GM12801 (cell line): ENCODE results near the gene CRABP2.

Experiments used
- CTCF ChIP-seq: IDR thresholded peaks from one replicate; pipeline ENCODE4 v1.5.1; 2011; ENCODE audit warnings: control low read depth; ENCODE audit not compliant: insufficient read length; ENCODE audit errors: extremely low read depth

CRABP2 gene

GRCh38 chr1:156726549-156727226 lies 21.3 kb upstream of the CRABP2 start:
- TF ChIP-seq CTCF = no peak

DNA sequence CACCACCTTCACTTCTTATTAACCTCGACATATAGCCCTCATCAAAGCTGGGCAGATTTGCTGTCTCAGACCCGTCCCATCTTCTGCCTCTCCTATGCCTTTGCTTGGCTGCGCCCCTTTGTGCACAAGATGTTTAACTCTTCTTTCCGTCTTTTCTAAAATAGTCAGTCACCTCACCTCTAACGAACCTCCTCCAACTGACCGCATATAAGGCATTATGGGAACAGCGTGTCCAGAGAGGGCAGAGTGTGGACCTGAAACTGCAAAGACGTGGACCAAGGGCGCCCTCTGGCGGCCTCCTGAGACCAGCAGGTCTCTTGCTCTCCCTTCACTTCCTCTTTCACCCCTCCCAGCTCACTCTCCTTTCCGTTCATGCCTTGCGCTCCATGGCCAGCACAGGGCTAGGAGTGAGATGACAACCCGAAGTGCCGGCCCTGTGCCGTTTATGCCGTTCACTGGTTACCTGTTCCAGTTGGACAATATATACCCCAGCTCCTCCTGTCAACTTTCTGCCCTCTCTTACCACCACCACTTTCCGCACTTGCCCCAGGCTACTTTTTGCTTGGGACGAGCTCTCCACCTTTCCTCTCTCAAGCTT lies 20.4 kb upstream of the CRABP2 start:
- peak; percentile 90 for TF ChIP-seq CTCF

DNA sequence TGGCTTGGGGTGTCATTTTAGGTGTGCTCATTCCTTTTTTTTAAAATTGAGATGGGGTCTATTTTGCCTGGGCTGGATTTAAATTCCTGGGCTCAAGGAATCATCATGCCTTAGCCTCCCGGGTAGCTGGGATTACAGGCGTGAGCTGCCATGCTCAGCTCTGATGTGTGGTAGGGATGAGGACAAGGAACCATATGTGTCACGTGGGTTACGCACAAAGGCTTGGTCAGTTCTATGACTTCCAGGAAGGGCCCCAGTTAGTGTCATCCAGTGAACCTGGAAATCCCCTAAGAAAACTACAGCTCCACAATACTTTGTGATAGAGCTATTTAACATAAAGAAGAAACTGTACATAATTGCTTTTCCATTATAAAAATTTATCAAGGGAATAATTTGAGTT lies 16.2 kb upstream of the CRABP2 start:
- TF ChIP-seq CTCF = no peak

- no peak for TF ChIP-seq CTCF
These were observed 15.7 kb upstream of the CRABP2 start for GRCh38 chr1:156721131-156721530.

DNA sequence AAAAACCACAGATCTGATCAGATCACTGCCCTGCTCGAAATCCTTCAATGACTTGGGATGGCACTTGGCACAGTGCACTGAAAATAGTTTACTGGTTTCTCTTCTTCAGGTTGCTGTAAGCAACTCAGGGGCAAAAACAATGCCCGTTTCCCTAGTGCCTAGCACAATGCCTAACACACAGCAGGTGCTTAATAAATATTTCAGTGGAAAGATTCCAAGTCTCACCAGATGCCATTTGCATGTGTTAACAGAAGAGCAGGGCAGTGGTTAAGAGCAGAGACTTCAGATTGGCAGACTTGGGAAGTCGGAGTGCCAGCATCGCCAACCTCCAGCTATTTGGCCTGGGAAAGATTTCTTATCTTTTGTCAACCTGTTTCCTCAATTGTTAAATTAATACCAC lies 12.0 kb upstream of the CRABP2 start:
- TF ChIP-seq CTCF = no peak

- TF ChIP-seq CTCF = no peak
These were observed 9.4 kb upstream of the CRABP2 start for GRCh38 chr1:156714830-156715229.

GRCh38 chr1:156712626-156713025 lies 7.2 kb upstream of the CRABP2 start:
- no peak for TF ChIP-seq CTCF
